HS-27A (cell line): ENCODE results near the gene FUT6.

Source experiments
- DNase-seq: peaks from one replicate; pipeline ENCODE4 v3.0.0-alpha.2; 2012; ENCODE audit warnings: low read depth, missing footprints

FUT6 gene

DNA sequence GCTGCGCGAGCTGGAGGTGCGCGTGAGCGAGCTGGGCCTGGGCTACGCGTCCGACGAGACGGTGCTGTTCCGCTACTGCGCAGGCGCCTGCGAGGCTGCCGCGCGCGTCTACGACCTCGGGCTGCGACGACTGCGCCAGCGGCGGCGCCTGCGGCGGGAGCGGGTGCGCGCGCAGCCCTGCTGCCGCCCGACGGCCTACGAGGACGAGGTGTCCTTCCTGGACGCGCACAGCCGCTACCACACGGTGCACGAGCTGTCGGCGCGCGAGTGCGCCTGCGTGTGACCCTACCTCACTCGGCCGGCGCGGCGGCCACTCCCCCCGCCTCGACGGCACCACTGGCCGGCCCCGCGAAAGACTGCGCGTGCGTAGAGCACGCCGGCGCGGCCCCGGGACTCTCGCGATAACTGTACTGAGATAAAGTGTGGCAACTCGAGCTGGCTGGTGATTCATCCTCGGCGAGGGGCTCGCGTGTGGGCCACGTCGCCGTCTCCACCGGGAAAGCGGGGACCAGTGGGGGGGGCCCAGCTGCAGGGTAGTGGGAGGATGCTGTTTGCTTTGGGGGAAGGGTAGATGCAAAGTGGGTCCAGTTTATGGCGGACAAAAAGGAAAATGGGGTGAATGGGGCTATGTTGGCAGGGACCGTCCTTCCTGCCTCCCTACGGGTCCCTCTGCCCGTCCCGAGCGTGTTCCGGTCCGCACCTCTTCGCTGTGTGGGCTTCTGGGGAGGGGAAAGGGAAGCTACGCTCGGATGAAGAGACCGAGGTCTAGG, 11.4 kb downstream of the FUT6 start:
- DNase-seq: peak; percentile 69

- no peak for DNase-seq
These were observed 12.1 kb downstream of the FUT6 start for GRCh38 chr19:5827342-5827890.

DNA sequence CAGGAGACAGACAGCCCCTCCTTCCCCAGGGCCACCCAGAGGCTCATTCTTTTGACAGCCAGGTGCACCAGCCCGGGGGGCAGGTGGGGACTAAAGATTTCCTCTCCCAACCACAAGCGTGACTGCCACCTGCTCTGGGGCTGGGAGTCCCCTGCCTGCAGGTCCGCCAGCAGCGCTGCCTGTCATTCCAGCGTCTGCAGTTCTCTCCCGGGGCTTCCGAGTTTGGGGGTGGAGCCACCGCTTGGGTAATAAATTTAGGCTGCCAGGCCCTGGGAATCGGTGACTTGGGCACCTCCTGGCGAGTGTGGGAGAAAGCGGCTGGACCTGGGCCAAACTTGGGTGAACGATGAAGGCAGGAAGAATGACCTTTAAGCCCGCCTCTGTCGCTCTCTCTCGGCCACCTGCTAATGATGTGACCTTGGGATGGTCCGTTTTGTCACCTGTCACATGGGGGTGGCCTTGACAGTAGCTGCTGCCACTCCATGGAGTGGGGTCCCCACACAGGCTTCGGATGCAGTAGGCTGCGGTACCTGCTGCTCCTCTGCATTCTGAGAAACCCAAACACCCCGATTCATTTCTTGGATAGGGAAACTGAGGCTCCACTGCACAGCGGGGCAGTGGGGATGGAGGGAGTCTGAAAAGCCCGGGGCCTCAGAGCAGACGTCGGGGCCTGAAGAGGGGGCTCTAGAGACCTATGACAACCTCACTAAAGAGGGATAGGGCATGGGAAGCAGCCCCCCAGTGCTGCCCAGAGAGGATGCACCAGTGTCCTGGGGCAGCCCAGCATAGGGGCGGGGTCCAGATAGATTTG, 12.8 kb downstream of the FUT6 start:
- no peak for DNase-seq

- DNase-seq: no peak
These were observed 14.3 kb downstream of the FUT6 start for GRCh38 chr19:5825178-5825577.

DNA sequence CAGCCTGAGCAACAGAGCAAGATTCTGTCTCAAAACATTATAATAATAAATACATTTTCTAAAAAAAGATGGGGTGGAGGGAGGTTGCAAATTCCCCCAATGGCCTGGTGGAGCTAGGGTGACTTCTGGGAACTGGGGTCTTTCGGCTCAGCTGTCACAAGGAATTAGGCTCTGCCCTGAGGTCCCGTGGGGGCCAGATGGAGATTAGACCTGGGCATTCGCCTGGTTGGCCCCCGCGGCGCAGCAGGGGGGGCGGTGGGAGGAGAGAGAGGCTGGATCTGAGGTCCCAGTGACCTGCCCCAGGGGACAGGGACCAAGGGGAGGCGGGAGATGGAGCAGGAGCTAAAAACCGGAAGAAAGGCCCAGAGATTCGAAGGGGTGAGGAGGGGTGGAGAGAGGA, 14.8 kb downstream of the FUT6 start:
- no peak for DNase-seq

- DNase-seq: no peak
These were observed 15.8 kb downstream of the FUT6 start for GRCh38 chr19:5823579-5824281.

- no peak for DNase-seq
These were observed 17.2 kb downstream of the FUT6 start for GRCh38 chr19:5822181-5822844.

DNA sequence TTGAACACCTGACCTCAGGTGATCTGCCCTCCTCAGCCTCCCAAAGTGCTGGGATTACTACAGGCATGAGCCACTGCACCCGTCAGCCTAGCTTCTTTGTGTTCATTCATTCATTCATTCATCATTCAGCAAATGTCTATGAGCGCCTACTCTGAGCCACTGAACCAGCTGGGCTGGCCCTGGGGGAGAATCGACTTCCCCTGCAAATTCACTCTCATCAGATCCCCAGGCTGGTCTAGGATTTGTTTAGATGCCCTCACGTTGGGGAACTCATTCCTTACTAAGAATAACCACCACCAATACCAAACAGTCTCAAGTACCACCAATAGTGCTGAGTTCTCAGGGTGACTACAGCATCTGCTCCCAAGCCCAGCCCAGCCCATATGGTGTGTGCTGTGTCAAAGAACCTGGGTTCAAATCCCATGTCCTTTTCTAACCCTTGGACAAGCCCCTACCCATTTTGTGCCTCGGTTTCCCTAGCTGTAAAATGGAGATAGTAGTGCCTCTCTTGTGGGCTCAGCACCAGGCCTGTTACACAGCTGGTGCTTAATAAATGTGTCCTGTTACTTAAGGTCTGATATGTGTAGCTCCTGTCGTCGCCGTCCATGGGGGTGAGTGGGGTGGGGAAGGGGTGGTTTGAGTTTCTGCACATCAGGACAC, 17.9 kb downstream of the FUT6 start:
- no peak for DNase-seq

DNA sequence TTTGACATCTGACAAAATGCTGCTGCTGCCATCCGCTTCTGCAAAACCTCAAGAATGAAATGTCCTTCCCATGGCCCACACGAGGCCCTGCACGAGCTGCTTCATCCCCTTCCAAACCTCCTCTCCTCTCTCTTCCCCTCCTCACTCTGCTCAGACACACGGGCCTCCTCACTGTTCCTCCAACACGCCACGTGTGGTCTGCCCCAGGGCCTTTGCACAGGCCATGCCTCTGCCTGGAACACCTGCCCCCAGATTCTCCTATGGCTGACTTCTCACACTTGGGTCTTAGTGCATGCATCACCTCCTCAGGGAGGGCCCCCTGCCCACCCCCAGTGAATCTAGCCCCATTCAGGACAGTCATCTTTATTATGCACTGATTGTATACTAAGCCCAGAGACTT, 18.7 kb downstream of the FUT6 start:
- no peak for DNase-seq

DNA sequence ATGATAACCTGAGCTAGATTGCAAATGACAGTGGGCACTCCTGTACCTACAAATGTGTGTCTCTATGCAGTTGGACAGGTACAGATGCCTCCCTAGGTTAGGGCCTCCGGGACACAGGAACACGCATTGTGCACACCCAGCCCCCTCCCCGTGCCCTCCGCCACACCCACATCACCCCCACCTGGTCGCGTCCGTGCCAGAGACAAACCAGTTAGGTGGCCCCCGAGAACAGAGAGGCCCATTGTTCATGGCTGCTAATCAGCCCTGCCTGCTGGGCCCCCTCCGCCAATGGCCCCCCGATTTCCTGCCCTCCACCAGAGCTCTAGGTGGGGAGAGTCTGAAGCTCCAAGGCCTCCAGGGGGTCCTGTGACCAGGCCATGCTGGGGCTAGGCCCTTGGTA, 20.9 kb downstream of the FUT6 start:
- DNase-seq: no peak

DNA sequence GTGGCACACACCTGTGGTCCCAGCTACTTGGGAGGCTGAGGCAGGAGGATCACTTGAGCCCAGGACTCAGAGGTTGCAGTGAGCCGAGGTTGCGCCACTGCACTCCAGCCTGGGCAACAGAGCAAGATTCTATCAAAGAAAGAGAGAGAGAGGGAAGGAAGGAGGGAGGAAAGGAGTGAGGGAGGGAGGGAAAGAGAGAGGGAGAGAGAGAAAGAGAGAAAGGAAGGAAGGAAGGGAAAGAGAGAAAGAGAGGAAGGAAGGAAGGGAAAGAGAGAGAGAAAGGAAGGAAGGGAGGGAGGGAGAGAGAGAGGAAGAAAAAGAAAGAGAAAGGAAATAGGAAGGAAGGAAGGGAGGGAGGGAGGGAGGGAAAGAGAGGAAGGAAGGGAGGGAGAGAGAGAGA, 22.3 kb downstream of the FUT6 start:
- no peak for DNase-seq

GRCh38 chr19:5814852-5815246, 24.7 kb downstream of the FUT6 start:
- DNase-seq: no peak

GRCh38 chr19:5814123-5814851, 25.2 kb downstream of the FUT6 start:
- DNase-seq: no peak

DNA sequence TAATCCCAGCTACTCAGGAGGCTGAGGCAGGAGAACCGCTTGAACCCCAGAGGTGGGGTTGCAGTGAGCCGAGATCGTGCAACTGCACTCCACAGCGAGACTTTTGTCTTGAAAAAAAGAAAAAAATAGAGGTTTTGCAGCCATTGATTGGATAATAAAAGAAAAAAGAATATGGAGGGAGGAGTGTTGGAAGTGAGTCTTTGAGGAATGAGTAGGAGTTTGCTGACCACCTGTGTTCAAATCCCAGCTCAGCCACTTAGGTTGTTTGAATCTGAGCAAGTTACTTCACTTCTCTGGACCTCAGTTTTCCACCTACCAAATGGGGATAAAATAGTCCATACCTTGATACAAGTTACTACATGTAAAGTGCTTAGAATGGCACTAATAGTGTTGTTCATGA, 28.4 kb downstream of the FUT6 start:
- DNase-seq: no peak

- DNase-seq: no peak
These were observed 30.0 kb downstream of the FUT6 start for GRCh38 chr19:5809469-5809868.

DNA sequence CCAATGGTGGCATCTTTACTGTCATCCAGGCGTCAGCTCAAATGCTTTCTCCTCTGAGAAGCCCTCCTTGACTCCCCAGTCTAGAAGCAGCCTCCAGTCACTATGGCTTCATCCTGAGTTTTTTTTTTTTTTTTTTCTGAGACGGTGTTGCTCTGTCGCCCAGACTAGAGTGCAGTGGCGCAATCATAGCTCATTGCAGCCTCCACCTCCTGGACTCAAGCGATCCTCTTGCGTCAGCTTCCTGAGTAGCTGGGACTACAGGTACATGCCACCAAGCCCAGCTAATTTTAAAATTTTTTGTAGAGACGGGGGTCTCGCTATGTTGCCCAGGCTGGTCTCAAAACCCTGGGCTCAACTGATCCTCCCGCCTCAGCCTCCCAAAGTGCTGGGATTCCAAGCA, 30.4 kb downstream of the FUT6 start:
- no peak for DNase-seq

GRCh38 chr19:5808120-5808816, 31.2 kb downstream of the FUT6 start:
- DNase-seq: no peak

DNA sequence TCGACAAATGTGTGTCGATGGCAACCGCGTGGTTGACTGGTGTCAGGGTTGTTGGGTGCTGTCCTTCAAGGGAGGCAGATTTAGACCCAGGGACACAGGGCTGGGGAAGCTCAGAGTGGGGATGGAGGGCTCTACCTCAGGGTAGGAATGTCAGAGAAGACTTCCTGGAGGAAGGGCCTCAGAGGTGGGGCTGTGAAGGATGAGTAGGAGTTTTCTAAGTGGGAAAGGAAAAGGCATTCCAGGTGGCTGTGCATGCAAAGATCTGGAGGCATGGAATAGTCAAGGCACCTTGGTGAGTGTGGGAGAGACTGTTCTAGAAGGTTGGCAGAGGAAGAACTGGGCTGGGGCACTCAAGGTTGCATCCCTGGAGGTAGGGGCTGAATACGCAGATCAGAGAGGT, 32.6 kb downstream of the FUT6 start:
- no peak for DNase-seq

- DNase-seq: no peak
These were observed 33.4 kb downstream of the FUT6 start for GRCh38 chr19:5806133-5806489.

- no peak for DNase-seq
These were observed 33.9 kb downstream of the FUT6 start for GRCh38 chr19:5805462-5806132.
